ENCODE data around the gene OPRL1.

The OPRL1 gene

GRCh38 chr20:64062596-64063388 lies 17.1 kb upstream of the OPRL1 start, which contains the start of gene TCEA2:
TSS of gene TCEA2 (plus strand) at chr20:64063198. CDS start at chr20:64063313, 115 bp downstream.
- Histone ChIP-seq H3K9me3 (ENCODE audit: control insufficient read depth in 1 of 2, low read length in 2 of 2) (no peaks in the 10 kb centered on the region), H3K4me1 (ENCODE audit: control insufficient read depth in 1 of 2, insufficient read depth in 2 of 2, low read length in 2 of 2) (peaks cover 0 to 21% of the 10 kb centered on the region in 2 donors), H3K36me3 (ENCODE audit: control insufficient read depth in 1 of 2, insufficient read depth in 2 of 2, low read length in 2 of 2) (no peaks in the 10 kb centered on the region), H3K4me3 (ENCODE audit: low read depth in 1 of 2, low read length in 2 of 2) (peak within 1 kb of the TSS; percentile 59 to 91), H3K27ac (ENCODE audit: low read length) (no peak within 1 kb of the TSS), H3K27me3 (ENCODE audit: low read depth, low read length) (no peaks in the 10 kb centered on the region)

- no peaks in the 10 kb centered on the region for H3K36me3 ChIP-seq (ENCODE audit: control insufficient read depth in 1 of 2, insufficient read depth in 2 of 2, low read length in 2 of 2)
- H3K27ac ChIP-seq (ENCODE audit: low read length) = no peak overlapping the region
- H3K4me3 ChIP-seq (ENCODE audit: low read depth in 1 of 2, low read length in 2 of 2) = peak overlapping the region; percentile 59 to 91
- H3K27me3 ChIP-seq (ENCODE audit: low read depth, low read length) = no peaks in the 10 kb centered on the region
- H3K4me1 ChIP-seq (ENCODE audit: control insufficient read depth in 1 of 2, insufficient read depth in 2 of 2, low read length in 2 of 2) = peaks cover 0 to 21% of the 10 kb centered on the region in 2 donors
- no peaks in the 10 kb centered on the region for H3K9me3 ChIP-seq (ENCODE audit: control insufficient read depth in 1 of 2, low read length in 2 of 2)
These were observed 16.3 kb upstream of the OPRL1 start for GRCh38 chr20:64063389-64064144.

GRCh38 chr20:64064145-64064698 lies 15.7 kb upstream of the OPRL1 start:
- no peaks in the 10 kb centered on the region for H3K27me3 ChIP-seq (ENCODE audit: low read depth, low read length)
- H3K36me3 ChIP-seq (ENCODE audit: control insufficient read depth in 1 of 2, insufficient read depth in 2 of 2, low read length in 2 of 2) = no peaks in the 10 kb centered on the region
- no peak overlapping the region for H3K27ac ChIP-seq (ENCODE audit: low read length)
- H3K4me3 ChIP-seq (ENCODE audit: low read depth in 1 of 2, low read length in 2 of 2) = peak overlapping the region; percentile 59 to 91
- H3K9me3 ChIP-seq (ENCODE audit: control insufficient read depth in 1 of 2, low read length in 2 of 2) = no peaks in the 10 kb centered on the region
- peaks cover 0 to 21% of the 10 kb centered on the region in 2 donors for H3K4me1 ChIP-seq (ENCODE audit: control insufficient read depth in 1 of 2, insufficient read depth in 2 of 2, low read length in 2 of 2)

- Histone ChIP-seq H3K27ac (ENCODE audit: low read length) (no peak overlapping the region), H3K4me1 (ENCODE audit: control insufficient read depth in 1 of 2, insufficient read depth in 2 of 2, low read length in 2 of 2) (peaks cover 0 to 21% of the 10 kb centered on the region in 2 donors), H3K36me3 (ENCODE audit: control insufficient read depth in 1 of 2, insufficient read depth in 2 of 2, low read length in 2 of 2) (no peaks in the 10 kb centered on the region), H3K9me3 (ENCODE audit: control insufficient read depth in 1 of 2, low read length in 2 of 2) (no peaks in the 10 kb centered on the region), H3K27me3 (ENCODE audit: low read depth, low read length) (no peaks in the 10 kb centered on the region), H3K4me3 (ENCODE audit: low read depth in 1 of 2, low read length in 2 of 2) (no peak overlapping the region)
These were observed 14.6 kb upstream of the OPRL1 start for GRCh38 chr20:64065062-64065973.

GRCh38 chr20:64065974-64066343 lies 13.9 kb upstream of the OPRL1 start:
- Histone ChIP-seq H3K36me3 (ENCODE audit: control insufficient read depth in 1 of 2, insufficient read depth in 2 of 2, low read length in 2 of 2) (no peaks in the 10 kb centered on the region), H3K9me3 (ENCODE audit: control insufficient read depth in 1 of 2, low read length in 2 of 2) (no peaks in the 10 kb centered on the region), H3K27ac (ENCODE audit: low read length) (no peak overlapping the region), H3K4me3 (ENCODE audit: low read depth in 1 of 2, low read length in 2 of 2) (no peak overlapping the region), H3K27me3 (ENCODE audit: low read depth, low read length) (no peaks in the 10 kb centered on the region), H3K4me1 (ENCODE audit: control insufficient read depth in 1 of 2, insufficient read depth in 2 of 2, low read length in 2 of 2) (peaks cover 0 to 21% of the 10 kb centered on the region in 2 donors)

- H3K9me3 ChIP-seq (ENCODE audit: control insufficient read depth in 1 of 2, low read length in 2 of 2) = no peaks in the 10 kb centered on the region
- H3K27ac ChIP-seq (ENCODE audit: low read length) = no peak overlapping the region
- H3K4me1 ChIP-seq (ENCODE audit: control insufficient read depth in 1 of 2, insufficient read depth in 2 of 2, low read length in 2 of 2) = peaks cover 0 to 19% of the 10 kb centered on the region in 2 donors
- peaks cover 0 to 8% of the 10 kb centered on the region in 2 donors for H3K36me3 ChIP-seq (ENCODE audit: control insufficient read depth in 1 of 2, insufficient read depth in 2 of 2, low read length in 2 of 2)
- H3K4me3 ChIP-seq (ENCODE audit: low read depth in 1 of 2, low read length in 2 of 2) = no peak overlapping the region
- H3K27me3 ChIP-seq (ENCODE audit: low read depth, low read length) = no peaks in the 10 kb centered on the region
These were observed 12.8 kb upstream of the OPRL1 start for GRCh38 chr20:64067005-64067632.

GRCh38 chr20:64067733-64068307 lies 12.1 kb upstream of the OPRL1 start:
- Histone ChIP-seq H3K9me3 (ENCODE audit: control insufficient read depth in 1 of 2, low read length in 2 of 2) (no peaks in the 10 kb centered on the region), H3K27ac (ENCODE audit: low read length) (no peak overlapping the region), H3K36me3 (ENCODE audit: control insufficient read depth in 1 of 2, insufficient read depth in 2 of 2, low read length in 2 of 2) (peaks cover 0 to 15% of the 10 kb centered on the region in 2 donors), H3K4me3 (ENCODE audit: low read depth in 1 of 2, low read length in 2 of 2) (no peak overlapping the region), H3K4me1 (ENCODE audit: control insufficient read depth in 1 of 2, insufficient read depth in 2 of 2, low read length in 2 of 2) (peaks cover 0 to 14% of the 10 kb centered on the region in 2 donors), H3K27me3 (ENCODE audit: low read depth, low read length) (no peaks in the 10 kb centered on the region)

- Histone ChIP-seq H3K27me3 (ENCODE audit: low read depth, low read length) (no peaks in the 10 kb centered on the region), H3K4me3 (ENCODE audit: low read depth in 1 of 2, low read length in 2 of 2) (no peak overlapping the region), H3K36me3 (ENCODE audit: control insufficient read depth in 1 of 2, insufficient read depth in 2 of 2, low read length in 2 of 2) (peaks cover 0 to 19% of the 10 kb centered on the region in 2 donors), H3K4me1 (ENCODE audit: control insufficient read depth in 1 of 2, insufficient read depth in 2 of 2, low read length in 2 of 2) (peaks cover 0 to 12% of the 10 kb centered on the region in 2 donors), H3K27ac (ENCODE audit: low read length) (no peak overlapping the region), H3K9me3 (ENCODE audit: control insufficient read depth in 1 of 2, low read length in 2 of 2) (no peaks in the 10 kb centered on the region)
These were observed 11.3 kb upstream of the OPRL1 start for GRCh38 chr20:64068386-64069208.

GRCh38 chr20:64069209-64069613 lies 10.7 kb upstream of the OPRL1 start:
- Histone ChIP-seq H3K9me3 (ENCODE audit: control insufficient read depth in 1 of 2, low read length in 2 of 2) (no peaks in the 10 kb centered on the region), H3K36me3 (ENCODE audit: control insufficient read depth in 1 of 2, insufficient read depth in 2 of 2, low read length in 2 of 2) (peaks cover 0 to 25% of the 10 kb centered on the region in 2 donors), H3K27me3 (ENCODE audit: low read depth, low read length) (no peaks in the 10 kb centered on the region), H3K4me1 (ENCODE audit: control insufficient read depth in 1 of 2, insufficient read depth in 2 of 2, low read length in 2 of 2) (peaks cover 0 to 7% of the 10 kb centered on the region in 2 donors), H3K27ac (ENCODE audit: low read length) (no peak overlapping the region), H3K4me3 (ENCODE audit: low read depth in 1 of 2, low read length in 2 of 2) (no peak overlapping the region)
